Lower leg skin (tissue), 3 donors: ENCODE data around the gene NRAS.

Experiments
- POLR2A ChIP-seq, 2 donors: fragments of 450-650 bp; IDR thresholded peaks; one replicate each; pipeline ENCODE4 v1.6.1; 2016 to 2017; ENCODE audit warnings: antibody characterized with exemption in 2 of 2, mild to moderate bottlenecking in 1 of 2, moderate library complexity in 1 of 2
- TF ChIP-seq, protein P1 (sequence below), 3 donors: fragments of 450-650 bp; IDR thresholded peaks; one replicate each; pipeline ENCODE4 v1.5.1; 2016; ENCODE audit warnings: antibody characterized with exemption in 3 of 3, mild to moderate bottlenecking in 3 of 3, moderate library complexity in 2 of 3

DNA sequence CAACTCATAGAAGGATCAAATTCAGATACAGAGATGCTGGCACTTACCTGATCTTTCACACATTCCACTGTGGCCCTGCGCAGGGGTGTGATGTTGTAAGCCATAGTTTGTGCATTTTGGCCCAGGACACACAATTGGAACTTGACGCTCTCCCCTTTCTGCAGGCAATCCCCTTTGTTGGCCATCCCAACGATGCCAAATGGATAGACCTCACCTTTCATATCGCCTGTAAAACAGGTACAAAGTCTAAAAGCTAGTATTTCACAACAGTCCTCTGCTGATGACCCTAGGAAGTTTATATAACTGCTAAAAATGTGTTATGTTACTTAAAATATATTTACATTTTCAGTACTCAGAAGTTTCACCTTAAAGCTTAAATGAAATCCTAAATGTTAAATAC is 3.9 kb upstream of the NRAS start:
- TF ChIP-seq, protein P1, sequence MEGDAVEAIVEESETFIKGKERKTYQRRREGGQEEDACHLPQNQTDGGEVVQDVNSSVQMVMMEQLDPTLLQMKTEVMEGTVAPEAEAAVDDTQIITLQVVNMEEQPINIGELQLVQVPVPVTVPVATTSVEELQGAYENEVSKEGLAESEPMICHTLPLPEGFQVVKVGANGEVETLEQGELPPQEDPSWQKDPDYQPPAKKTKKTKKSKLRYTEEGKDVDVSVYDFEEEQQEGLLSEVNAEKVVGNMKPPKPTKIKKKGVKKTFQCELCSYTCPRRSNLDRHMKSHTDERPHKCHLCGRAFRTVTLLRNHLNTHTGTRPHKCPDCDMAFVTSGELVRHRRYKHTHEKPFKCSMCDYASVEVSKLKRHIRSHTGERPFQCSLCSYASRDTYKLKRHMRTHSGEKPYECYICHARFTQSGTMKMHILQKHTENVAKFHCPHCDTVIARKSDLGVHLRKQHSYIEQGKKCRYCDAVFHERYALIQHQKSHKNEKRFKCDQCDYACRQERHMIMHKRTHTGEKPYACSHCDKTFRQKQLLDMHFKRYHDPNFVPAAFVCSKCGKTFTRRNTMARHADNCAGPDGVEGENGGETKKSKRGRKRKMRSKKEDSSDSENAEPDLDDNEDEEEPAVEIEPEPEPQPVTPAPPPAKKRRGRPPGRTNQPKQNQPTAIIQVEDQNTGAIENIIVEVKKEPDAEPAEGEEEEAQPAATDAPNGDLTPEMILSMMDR (IDR thresholded peaks at IDR 0.05): no peak
- TF ChIP-seq POLR2A (IDR thresholded peaks at IDR 0.05): no peak
